ENCODE measurements around the gene CDC42BPA.
A peak's percentile ranks its signal among the peaks of the same experiment; 100 is the strongest.
"Not testable (repeated sequence)": the region's sequence is repeated elsewhere in the genome, so short reads cannot be mapped to it uniquely, and the experiment has no call there.

The CDC42BPA gene

DNA sequence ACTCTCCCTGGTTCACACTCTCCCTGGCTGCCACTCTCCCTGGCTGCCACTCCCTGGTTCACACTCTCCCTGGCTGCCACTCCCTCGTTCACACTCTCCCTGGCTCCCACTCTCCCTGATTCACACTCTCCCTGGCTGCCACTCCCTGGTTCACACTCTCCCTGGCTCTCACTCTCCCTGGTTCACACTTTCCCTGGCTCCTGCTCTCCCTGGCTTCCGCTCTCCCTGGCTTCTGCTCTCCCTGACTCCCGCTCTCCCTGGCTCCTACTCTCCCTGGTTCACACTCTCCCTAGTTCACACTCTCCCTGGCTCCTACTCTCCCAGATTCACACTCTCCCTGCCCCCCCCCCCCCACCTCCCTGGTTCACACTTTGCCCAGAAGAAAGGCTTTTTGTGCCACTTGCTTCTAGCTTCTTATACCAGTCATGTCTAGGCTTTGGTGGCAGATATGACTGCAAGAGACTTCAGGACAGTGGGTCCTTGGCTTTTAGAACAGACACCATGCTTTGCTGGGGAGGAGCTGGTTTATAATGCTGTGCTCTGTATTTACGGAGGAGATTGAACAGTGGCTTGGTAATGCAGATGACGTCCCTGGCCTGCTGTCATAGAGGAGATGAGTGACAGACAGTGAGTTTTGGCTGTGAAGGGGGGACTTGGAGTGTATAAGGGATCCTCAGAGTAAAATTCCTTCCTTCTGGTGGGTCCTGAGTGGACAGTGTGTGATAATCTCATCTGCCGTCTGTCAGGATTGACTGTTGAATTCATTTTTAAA lies 361.2 kb downstream of the CDC42BPA start:
- no peak for DNase-seq

GRCh38 chr1:226955857-226956256 lies 362.4 kb downstream of the CDC42BPA start:
- DNase-seq: not testable (repeated sequence)

- DNase-seq: no peak
Measured at GRCh38 chr1:226954777-226955176, 363.5 kb downstream of the CDC42BPA start.

DNA sequence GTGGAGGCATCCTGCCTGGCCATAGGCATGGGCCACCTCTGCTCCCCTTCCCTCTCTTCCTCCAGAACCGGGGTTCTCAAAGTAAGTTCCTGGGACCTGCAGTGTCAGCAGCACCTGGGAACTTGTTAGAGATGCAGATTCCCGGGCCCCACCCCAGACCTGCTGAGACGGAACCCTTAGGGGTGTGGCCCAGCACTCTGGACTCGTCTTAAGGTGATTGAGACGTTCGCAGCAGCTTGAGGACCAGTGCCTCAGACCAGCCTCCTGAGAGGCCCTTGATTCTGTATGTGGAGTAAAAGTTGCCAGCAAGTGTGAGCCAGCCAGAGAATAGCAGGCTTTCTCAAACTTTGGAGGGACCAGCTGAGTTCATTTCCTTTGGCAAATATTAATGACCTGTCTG lies 364.0 kb downstream of the CDC42BPA start:
- no peak for DNase-seq

- DNase-seq: no peak
Measured at GRCh38 chr1:226953175-226953800, 365.0 kb downstream of the CDC42BPA start.

DNA sequence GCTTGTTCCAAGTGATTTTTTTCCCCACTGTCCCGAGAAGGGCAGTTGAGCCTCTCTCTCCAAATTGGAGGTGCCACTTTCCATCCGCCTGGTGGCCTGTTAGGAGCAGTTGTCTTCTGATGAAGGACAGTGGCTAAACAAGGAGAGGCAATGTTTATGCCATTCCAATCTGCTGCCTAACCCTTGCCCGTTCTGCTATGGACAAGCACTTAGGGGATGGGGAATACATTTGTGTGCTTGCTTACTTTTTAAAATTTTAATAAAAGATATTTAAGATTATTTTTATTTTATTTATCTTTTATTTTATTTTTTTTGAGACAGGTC lies 366.2 kb downstream of the CDC42BPA start:
- DNase-seq: no peak

DNA sequence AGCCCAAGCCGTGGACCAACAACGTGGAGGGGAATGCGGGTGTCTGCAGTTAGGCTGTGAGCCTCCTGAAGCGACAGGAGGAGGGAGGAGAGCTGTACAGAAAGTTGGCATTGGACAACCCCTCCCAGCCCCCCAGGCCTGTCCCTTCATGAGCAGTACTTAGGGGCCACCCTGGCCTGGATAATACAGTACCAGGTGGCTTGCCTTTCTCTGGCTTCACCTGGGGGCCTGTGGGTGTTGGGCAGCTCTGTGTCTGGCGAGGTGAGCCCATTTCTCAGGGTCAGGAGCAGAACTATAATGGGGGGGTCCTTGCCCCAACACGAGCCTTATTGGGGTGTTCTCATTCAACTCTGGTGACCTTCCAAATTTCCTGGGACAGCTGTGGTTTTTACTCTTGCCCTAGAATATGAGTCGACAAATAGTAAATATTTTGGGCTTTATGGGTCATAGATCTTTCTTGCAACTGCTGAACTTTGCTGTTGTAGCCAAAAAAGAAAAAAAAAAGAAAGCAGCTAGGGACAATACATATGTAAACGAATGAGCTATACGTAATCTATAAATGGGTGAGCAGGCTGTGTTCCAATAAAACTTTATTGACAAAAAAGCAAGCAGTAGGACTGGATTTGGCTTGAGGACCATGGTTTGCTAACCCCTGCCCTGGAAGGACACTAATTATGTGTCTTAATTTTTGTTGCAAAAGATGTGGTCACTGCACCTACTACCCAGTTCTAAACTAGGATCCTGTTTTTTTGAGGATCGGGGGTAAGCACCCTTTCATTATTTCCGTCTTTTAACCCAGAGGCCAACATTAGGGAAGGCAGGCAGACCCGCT lies 366.8 kb downstream of the CDC42BPA start:
- DNase-seq: no peak

GRCh38 chr1:226950871-226951270 lies 367.4 kb downstream of the CDC42BPA start:
- no peak for DNase-seq

DNA sequence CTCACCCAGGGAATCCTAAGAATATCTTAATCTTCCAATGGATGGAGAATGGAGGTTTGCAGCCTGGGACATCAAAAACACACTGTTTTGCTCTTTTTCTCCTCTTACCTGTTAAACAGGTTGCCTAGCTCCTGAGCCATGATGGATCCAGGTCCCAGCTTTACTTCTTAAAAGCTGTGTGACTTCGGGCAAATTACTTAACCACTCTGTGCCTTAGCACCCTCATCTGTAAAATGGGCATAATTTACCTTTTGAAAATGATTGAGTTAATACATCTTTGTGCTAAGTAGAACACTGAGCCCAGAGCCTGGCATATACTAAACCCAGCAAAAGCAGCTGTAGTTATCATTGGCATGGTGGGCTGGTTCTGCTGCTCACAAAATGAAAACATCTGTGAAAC lies 368.0 kb downstream of the CDC42BPA start:
- DNase-seq: no peak

- DNase-seq: no peak
Measured at GRCh38 chr1:226949401-226949800, 368.9 kb downstream of the CDC42BPA start.

DNA sequence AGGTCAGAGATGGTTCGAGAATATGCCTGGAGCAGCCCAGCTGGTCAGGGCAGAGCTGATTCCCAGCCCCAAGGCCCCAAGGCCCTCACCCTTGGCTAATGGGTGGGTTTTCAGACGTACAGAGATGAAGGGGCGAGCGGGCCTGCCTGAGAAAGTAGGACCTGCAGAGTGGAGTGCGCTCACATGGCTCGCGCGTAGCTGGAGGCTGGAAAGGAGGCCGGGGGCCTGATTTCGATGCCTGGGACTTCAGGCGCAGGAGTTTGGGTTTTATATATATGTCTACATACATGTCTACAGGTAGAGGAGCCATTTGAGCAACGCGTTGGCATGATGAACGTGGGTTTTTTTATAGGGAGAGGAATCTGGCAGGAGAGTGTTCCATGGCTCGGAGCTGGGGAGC lies 369.3 kb downstream of the CDC42BPA start:
- no peak for DNase-seq

GRCh38 chr1:226948480-226948879 lies 369.8 kb downstream of the CDC42BPA start:
- no peak for DNase-seq

GRCh38 chr1:226948051-226948450 lies 370.2 kb downstream of the CDC42BPA start:
- no peak for DNase-seq

GRCh38 chr1:226946841-226947240 lies 371.5 kb downstream of the CDC42BPA start:
- no peak for DNase-seq

DNA sequence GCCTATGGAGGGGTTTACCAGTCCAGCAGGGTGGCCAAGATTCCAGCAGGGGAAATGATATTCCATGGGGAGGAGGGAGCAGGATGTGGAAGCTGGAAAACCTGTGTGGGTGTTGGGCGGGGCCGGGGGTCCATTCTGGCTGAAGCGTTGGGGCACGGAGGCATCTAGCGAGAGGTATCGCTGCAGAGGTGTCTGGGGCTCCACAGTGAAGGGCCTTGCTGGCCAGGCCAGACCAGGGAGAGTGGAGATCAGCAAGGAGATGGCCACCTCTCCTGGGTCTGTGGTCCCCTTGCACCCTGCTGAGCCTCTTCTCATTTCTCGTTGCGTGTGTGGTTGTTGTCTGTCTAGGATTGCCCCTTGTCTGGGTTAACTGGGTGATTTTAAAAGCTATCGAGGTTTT lies 372.0 kb downstream of the CDC42BPA start:
- DNase-seq: no peak

- no peak for DNase-seq
Measured at GRCh38 chr1:226945858-226946245, 372.4 kb downstream of the CDC42BPA start.

DNA sequence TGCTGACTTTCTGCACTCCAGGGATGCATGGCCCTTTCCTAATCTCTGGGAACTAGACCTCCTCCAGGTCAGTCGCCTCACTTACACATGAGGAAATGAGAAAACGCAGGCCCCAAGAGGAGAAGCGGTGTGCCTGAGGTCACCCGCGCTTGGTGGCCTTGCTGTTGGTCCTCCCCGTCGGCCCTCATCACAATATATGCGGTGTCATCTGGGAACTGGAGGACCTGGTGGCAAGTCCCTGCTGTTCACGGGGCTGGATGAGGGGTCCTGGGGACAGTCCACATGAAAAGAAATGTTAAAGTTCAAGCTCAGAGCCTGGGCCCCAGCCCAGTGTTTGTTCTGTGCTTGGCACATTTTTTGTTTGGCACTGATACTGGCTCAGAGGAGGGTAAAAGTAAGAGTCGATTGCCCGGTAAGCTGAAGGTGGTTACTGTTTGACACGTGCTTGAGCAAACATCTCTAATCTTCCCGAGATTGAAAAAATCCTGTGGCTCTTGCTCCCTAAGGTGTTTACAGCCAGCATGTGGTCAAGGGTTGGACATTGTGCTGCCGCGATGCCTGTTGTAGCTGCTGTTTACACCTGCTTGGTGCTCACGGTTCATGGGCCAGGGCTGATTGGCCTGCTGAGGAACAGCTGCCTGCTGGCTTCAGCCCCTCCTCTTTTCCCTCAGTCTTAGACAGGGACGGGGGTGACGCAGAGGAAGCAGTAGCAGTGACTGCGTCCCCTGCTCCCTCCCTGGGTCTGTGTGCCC lies 373.0 kb downstream of the CDC42BPA start:
- DNase-seq: peak; percentile 86

GRCh38 chr1:226943927-226944326 lies 374.4 kb downstream of the CDC42BPA start:
- no peak for DNase-seq

GRCh38 chr1:226943156-226943555 lies 375.1 kb downstream of the CDC42BPA start:
- DNase-seq: no peak

- DNase-seq: no peak
Measured at GRCh38 chr1:226942392-226942791, 375.9 kb downstream of the CDC42BPA start.

GRCh38 chr1:226940806-226941067 lies 377.6 kb downstream of the CDC42BPA start:
- DNase-seq: no peak

GRCh38 chr1:226940029-226940805 lies 378.1 kb downstream of the CDC42BPA start, which contains the start of gene COQ8A:
TSS of gene COQ8A (plus strand) at chr1:226940294. CDS start at chr1:226961386, 21,092 bp downstream.
- peak; percentile 99 for DNase-seq
